ENCODE measurements around the gene ZNF562. TPM values are rescaled to one million over a fixed set of nuclear protein-coding genes. Genes with fewer than 3 reads are reported as not detected.

The ZNF562 gene
- total RNA-seq, 1 experiment from 2014 or later, result 29.5 TPM

DNA sequence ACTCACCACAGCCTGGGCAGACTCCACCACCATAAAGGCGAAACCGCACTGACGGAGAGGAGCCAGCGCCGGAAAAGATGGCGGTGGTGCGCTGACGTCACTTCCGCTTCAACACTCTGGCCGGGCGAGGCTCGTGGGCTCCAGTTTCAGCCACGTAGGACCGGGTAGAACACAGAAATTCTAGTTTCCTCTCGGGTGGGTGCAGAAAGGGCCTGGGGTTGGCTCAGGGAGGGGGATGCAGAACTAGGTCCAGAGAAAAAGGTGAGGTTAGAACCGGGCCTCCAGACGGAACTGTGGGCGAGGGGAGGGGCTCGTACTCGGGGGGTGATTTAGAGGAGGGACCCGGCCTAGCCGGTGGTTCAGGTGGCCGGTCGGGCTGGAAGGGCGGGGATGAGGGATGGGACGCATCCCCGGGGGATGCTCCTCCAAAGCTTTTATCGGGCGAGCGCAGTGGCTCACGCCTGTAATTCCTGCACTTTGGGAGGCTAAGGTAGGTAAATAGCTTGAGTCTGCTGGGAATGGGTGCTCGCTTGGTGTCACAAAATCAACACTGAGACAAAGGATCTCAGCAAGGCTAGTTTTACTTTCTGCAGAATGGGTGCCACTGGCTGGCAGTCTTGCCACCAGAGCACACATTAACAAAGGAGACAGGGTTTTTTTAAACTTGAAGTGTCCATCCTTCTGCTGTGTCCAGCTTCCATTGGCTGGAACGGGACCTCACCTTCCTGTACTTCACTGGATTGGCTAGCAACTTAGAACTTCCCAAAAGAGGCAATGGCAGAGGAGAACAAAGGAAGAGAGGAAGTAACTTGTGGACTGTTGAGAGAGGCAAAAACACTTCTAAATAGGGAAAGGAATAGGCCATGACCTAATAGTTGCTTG is 53.5 kb downstream of the ZNF562 start, which contains the start of gene ZNF561:
Gene ZNF561 (minus strand): TSS at position 77 of the 882 bp plus-strand sequence. CDS start 1,776 bp downstream, outside the sequence.
- Histone ChIP-seq H3K4me1 (ENCODE audit: control insufficient read depth, insufficient read depth, low read length) (no peaks in the 10 kb centered on the region), H3K36me3 (ENCODE audit: control insufficient read depth, insufficient read depth, low read length) (peaks cover 6% of the 10 kb centered on the region; the same call in 1 of the 2 replicates), H3K27ac (ENCODE audit: low read length) (peak within 1 kb of the TSS; percentile 97), H3K9me3 (ENCODE audit: control insufficient read depth, insufficient read depth, low read depth, low read length) (no peaks in the 10 kb centered on the region), H3K27me3 (ENCODE audit: control insufficient read depth, insufficient read depth, low read length) (no peaks in the 10 kb centered on the region), H3K4me3 (ENCODE audit: low read depth in 2 of 2, low read length in 2 of 2) (peak within 1 kb of the TSS; percentile 87 to 88)
- CTCF ChIA-PET, result no interaction called here
- TF ChIP-seq POLR2AphosphoS5 (IDR thresholded peaks at IDR 0.05; ENCODE audit: low read depth, low read length) (peak; percentile 47; the same call in 1 of the 2 replicates), REST (IDR thresholded peaks at IDR 0.05; ENCODE audit: insufficient read depth in 1 of 2, low read depth in 2 of 2, low read length in 1 of 2) (no peak)
- in situ Hi-C loops (cut with HindIII; ENCODE audit: low pct_unique_long_range_greater_than_20kb, low sequenced_read_pairs) (no loop called here), intact Hi-C loops (cut with micrococcal nuclease; ENCODE audit: unreplicated experiment) (no loop called here)
- ATAC-seq (peak; percentile 95), DNase-seq (ENCODE audit: low read depth, low spot score) (no peak)
- POLR2A ChIA-PET, result no interaction called here
- BruUV-seq (replicated peaks), result TSS peak; percentile 98

- H3K27ac ChIP-seq (ENCODE audit: low read length), result peak overlapping the region; percentile 97
- TF ChIP-seq POLR2AphosphoS5 (IDR thresholded peaks at IDR 0.05; ENCODE audit: low read depth, low read length) (no peak), REST (IDR thresholded peaks at IDR 0.05; ENCODE audit: insufficient read depth in 1 of 2, low read depth in 2 of 2, low read length in 1 of 2) (no peak), TCF7L2 (IDR thresholded peaks at IDR 0.05; ENCODE audit: low read depth, low read length) (no peak), SIN3A (IDR thresholded peaks at IDR 0.05; ENCODE audit: borderline replicate concordance, insufficient read depth, low read depth, low read length) (no peak), CTCF (IDR thresholded peaks at IDR 0.05) (no peak)
- POLR2A ChIA-PET, result no interaction called here
- no peaks in the 10 kb centered on the region for H3K4me1 ChIP-seq (ENCODE audit: control insufficient read depth, insufficient read depth, low read length)
- no peaks in the 10 kb centered on the region for H3K27me3 ChIP-seq (ENCODE audit: control insufficient read depth, insufficient read depth, low read length)
- H3K4me3 ChIP-seq (ENCODE audit: low read depth in 2 of 2, low read length in 2 of 2), result peak overlapping the region; percentile 87 to 88
- CTCF ChIA-PET, result no interaction called here
- ATAC-seq, result peak; percentile 75
- in situ Hi-C loops (cut with HindIII; ENCODE audit: low pct_unique_long_range_greater_than_20kb, low sequenced_read_pairs) (no loop called here), intact Hi-C loops (cut with micrococcal nuclease; ENCODE audit: unreplicated experiment) (no loop called here)
- no TSS peak for BruUV-seq (replicated peaks)
- H3K36me3 ChIP-seq (ENCODE audit: control insufficient read depth, insufficient read depth, low read length), result peaks cover 6% of the 10 kb centered on the region; the same call in 1 of the 2 replicates
- no peak for DNase-seq (ENCODE audit: low read depth, low spot score)
- peaks cover 2% of the 10 kb centered on the region; the same call in 1 of the 2 replicates for H3K9me3 ChIP-seq (ENCODE audit: control insufficient read depth, insufficient read depth, low read depth, low read length)
Measured at GRCh38 chr19:9620842-9621155, 54.1 kb downstream of the ZNF562 start.

Measured in Panc1 (cell line).